Panc1 (cell line): Measurements from ENCODE around the gene PRAMEF1. TPM values are rescaled to one million over a fixed set of nuclear protein-coding genes. Genes with fewer than 3 reads are reported as not detected.

ENCODE experiments used
- ATAC-seq: fragments of 200-7000 bp; cut with Tn5 transposase; 2 replicates; pipeline ENCODE4 v1.9.1; 2020; ENCODE audit warnings: mild to moderate bottlenecking, moderate library complexity
- BruUV-seq: library from RNA; stranded (reverse); fragments of 400-500 nt; replicated peaks from 2 replicates; lab custom pipeline; 2021; lab: Mats Ljungman, UMichigan
- CTCF ChIA-PET: fragments of 300-600 bp; sonication (Branson Sonifier 250); formaldehyde crosslinking; loops from one replicate; lab custom pipeline; 2022; ENCODE audit warnings: antibody characterized with exemption; lab: Charles Lee
- POLR2A ChIA-PET: fragments of 300-600 bp; sonication (Branson Sonifier 250); formaldehyde crosslinking; loops from one replicate; lab custom pipeline; 2022; ENCODE audit warnings: antibody characterized with exemption; lab: Charles Lee
- DNase-seq: peaks from one replicate; pipeline ENCODE4 v3.0.0-alpha.2; 2010; ENCODE audit warnings: low read depth, low spot score
- H3K27ac ChIP-seq: 2 replicates; pipeline ENCODE4 v1.5.1; 2011; ENCODE audit warnings: mild to moderate bottlenecking, low read length, inconsistent platforms
- H3K27me3 ChIP-seq: fragments of 200-500 bp; sonication (Bioruptor generic); 2 replicates; pipeline ENCODE4 v1.6.0; 2014; ENCODE audit warnings: low read length, inconsistent platforms; ENCODE audit not compliant: control insufficient read depth, insufficient read depth
- H3K36me3 ChIP-seq: fragments of 200-500 bp; sonication (Bioruptor generic); 2 replicates; pipeline ENCODE4 v1.5.1; 2014; ENCODE audit warnings: inconsistent platforms, mild to moderate bottlenecking, low read length, moderate library complexity; ENCODE audit not compliant: control insufficient read depth, insufficient read depth
- H3K4me1 ChIP-seq: 2 replicates; pipeline ENCODE4 v1.5.1; 2011; ENCODE audit warnings: inconsistent platforms, mild to moderate bottlenecking, low read length, moderate library complexity; ENCODE audit not compliant: control insufficient read depth, insufficient read depth
- H3K4me3 ChIP-seq, 2 experiments: 2 replicates each; pipeline ENCODE4 v1.5.1; 2011 to 2012; ENCODE audit warnings: low read depth in 2 of 2, low read length in 2 of 2, mild to moderate bottlenecking in 2 of 2, inconsistent platforms in 1 of 2, moderate library complexity in 1 of 2
- H3K9me3 ChIP-seq: fragments of 200-500 bp; sonication (Bioruptor generic); 2 replicates; pipeline ENCODE4 v1.5.1; 2014; ENCODE audit warnings: low read depth, mild to moderate bottlenecking, inconsistent platforms, low read length, moderate library complexity; ENCODE audit not compliant: control insufficient read depth, insufficient read depth
- CTCF ChIP-seq: fragments of 450-650 bp; IDR thresholded peaks from 2 replicates; pipeline ENCODE4 v1.5.1; 2017; ENCODE audit warnings: mild to moderate bottlenecking
- POLR2AphosphoS5 ChIP-seq: IDR thresholded peaks from 2 replicates; pipeline ENCODE4 v1.6.1; 2012; ENCODE audit warnings: mild to moderate bottlenecking, low read depth, low read length, moderate library complexity
- SIN3A ChIP-seq: IDR thresholded peaks from 2 replicates; pipeline ENCODE4 v1.6.1; 2012; ENCODE audit warnings: low read depth, mild to moderate bottlenecking, low read length, moderate library complexity, borderline replicate concordance; ENCODE audit not compliant: insufficient read depth
- TCF7L2 ChIP-seq: IDR thresholded peaks from 2 replicates; pipeline ENCODE4 v1.6.1; 2011; ENCODE audit warnings: mild to moderate bottlenecking, low read depth, low read length, inconsistent platforms
- in situ Hi-C: cut with HindIII; loops from 2 replicates; pipeline ENCODE4 v1.10.0; 2016; ENCODE audit warnings: low sequenced_read_pairs, low pct_unique_long_range_greater_than_20kb
- intact Hi-C: fragments of 100-400 bp; cut with micrococcal nuclease; formaldehyde crosslinking; loops from one replicate; pipeline ENCODE4 v1.10.0; 2022; ENCODE audit not compliant: unreplicated experiment
- total RNA-seq: library from RNA; stranded (reverse); gene quantifications from one replicate; pipeline ENCODE4 v1.2.1, GENCODE V29; 2021; ENCODE audit not compliant: unreplicated experiment
- TF ChIP-seq, protein P1 (sequence below), 2 experiments: IDR thresholded peaks; 2 replicates each; pipeline ENCODE4 v1.6.1; 2011 to 2012; ENCODE audit warnings: low read depth in 2 of 2, control low read depth in 1 of 2, low read length in 1 of 2, mild to moderate bottlenecking in 1 of 2, moderate library complexity in 1 of 2; ENCODE audit not compliant: insufficient read depth in 1 of 2

The PRAMEF1 gene
- total RNA-seq, 1 experiment from 2014 or later: not detected

- Histone ChIP-seq H3K27me3 (peaks cover 30% of the 10 kb centered on the region), H3K36me3 (no peaks in the 10 kb centered on the region), H3K4me1 (no peaks in the 10 kb centered on the region), H3K27ac (no peak overlapping the region), H3K9me3 (no peaks in the 10 kb centered on the region), H3K4me3 (no peak overlapping the region)
- no peak for TF ChIP-seq SIN3A
- TF ChIP-seq CTCF: no peak
- DNase-seq: no peak
- in situ Hi-C loops: no loop called here
- ChIA-PET POLR2A (no interaction called here), CTCF (no interaction called here)
- ATAC-seq: no peak
- BruUV-seq: no TSS peak
- intact Hi-C loops: no loop called here
These were observed 34.9 kb upstream of the PRAMEF1 start for GRCh38 chr1:12756273-12756672.

GRCh38 chr1:12756768-12757413 is 34.3 kb upstream of the PRAMEF1 start:
- in situ Hi-C loops (no loop called here), intact Hi-C loops (no loop called here)
- POLR2A ChIA-PET: no interaction called here

More at GRCh38 chr1:12756768-12757413, 34.3 kb upstream of the PRAMEF1 start:
- Histone ChIP-seq H3K4me3 (no peak overlapping the region), H3K27ac (no peak overlapping the region), H3K27me3 (peaks cover 30% of the 10 kb centered on the region), H3K4me1 (no peaks in the 10 kb centered on the region), H3K36me3 (no peaks in the 10 kb centered on the region), H3K9me3 (no peaks in the 10 kb centered on the region)
- CTCF ChIA-PET: no interaction called here
- ATAC-seq: no peak
- TF ChIP-seq, protein P1, sequence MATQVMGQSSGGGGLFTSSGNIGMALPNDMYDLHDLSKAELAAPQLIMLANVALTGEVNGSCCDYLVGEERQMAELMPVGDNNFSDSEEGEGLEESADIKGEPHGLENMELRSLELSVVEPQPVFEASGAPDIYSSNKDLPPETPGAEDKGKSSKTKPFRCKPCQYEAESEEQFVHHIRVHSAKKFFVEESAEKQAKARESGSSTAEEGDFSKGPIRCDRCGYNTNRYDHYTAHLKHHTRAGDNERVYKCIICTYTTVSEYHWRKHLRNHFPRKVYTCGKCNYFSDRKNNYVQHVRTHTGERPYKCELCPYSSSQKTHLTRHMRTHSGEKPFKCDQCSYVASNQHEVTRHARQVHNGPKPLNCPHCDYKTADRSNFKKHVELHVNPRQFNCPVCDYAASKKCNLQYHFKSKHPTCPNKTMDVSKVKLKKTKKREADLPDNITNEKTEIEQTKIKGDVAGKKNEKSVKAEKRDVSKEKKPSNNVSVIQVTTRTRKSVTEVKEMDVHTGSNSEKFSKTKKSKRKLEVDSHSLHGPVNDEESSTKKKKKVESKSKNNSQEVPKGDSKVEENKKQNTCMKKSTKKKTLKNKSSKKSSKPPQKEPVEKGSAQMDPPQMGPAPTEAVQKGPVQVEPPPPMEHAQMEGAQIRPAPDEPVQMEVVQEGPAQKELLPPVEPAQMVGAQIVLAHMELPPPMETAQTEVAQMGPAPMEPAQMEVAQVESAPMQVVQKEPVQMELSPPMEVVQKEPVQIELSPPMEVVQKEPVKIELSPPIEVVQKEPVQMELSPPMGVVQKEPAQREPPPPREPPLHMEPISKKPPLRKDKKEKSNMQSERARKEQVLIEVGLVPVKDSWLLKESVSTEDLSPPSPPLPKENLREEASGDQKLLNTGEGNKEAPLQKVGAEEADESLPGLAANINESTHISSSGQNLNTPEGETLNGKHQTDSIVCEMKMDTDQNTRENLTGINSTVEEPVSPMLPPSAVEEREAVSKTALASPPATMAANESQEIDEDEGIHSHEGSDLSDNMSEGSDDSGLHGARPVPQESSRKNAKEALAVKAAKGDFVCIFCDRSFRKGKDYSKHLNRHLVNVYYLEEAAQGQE (IDR thresholded peaks at IDR 0.05; ENCODE audit: insufficient read depth in 1 of 2, low read depth in 2 of 2, low read length in 1 of 2): no peak
- TF ChIP-seq CTCF: no peak
- no peak for TF ChIP-seq TCF7L2
- no peak for TF ChIP-seq SIN3A
- no peak for TF ChIP-seq POLR2AphosphoS5
- DNase-seq: no peak
- no TSS peak for BruUV-seq
